Astrocyte of the cerebellum (primary cell): ENCODE measurements around the gene PREX1.

Experiments used
- DNase-seq: peaks from one replicate; pipeline ENCODE4 v3.0.0-alpha.2; 2011; ENCODE audit warnings: low read depth
- H3K4me3 ChIP-seq: 2 replicates; pipeline ENCODE4 v1.5.1; 2011; ENCODE audit warnings: mild to moderate bottlenecking, low read depth, low read length, moderate library complexity
- CTCF ChIP-seq: IDR thresholded peaks from 2 replicates; pipeline ENCODE4 v1.5.1; 2012; ENCODE audit warnings: low read length, low read depth, moderate library complexity, mild to moderate bottlenecking; ENCODE audit errors: missing control alignments
- in situ Hi-C: cut with HindIII; loops from 2 replicates; pipeline ENCODE4 v1.10.0; 2017; ENCODE audit warnings: low sequenced_read_pairs

The PREX1 gene

DNA sequence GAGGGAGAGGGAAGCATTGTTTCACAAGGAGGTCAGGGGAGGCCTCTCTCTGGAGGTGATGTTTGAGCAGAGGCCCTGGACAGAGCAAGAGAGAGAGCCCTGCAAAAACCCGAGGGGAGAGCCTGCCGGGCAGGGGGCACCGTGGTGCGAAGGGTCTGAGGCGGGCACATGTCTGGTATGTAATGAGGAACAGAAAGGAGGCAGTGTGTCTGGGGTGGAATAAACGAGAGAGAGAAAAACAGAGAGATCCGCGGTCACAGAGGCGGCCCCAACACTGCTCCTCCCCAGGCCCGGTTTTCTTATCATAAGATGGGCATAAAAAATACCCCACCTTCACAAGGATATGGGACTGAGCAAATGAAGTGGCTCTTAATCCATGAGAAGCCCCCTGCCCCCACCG is 119.2 kb downstream of the PREX1 start:
- in situ Hi-C loops = no loop called here

DNA sequence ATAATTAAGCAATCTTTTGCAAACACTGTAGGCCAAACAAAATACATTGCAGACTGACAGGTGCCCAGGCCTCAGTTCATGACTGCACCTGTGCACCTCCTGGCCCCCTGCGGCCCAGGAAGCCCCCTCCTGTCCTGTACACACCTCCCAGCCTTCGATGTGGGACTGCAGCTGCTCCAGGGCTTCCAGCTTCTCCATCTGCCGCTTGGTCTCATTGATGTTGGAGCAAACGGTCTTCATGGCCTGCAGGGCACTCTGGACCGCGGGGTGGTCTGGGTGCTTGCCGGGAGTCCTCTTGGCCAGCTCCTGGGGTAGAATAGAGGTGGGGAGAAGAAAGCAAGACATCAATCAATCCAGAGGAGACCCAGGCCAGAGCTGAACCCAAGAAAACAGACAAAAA is 119.7 kb downstream of the PREX1 start:
- in situ Hi-C loops = no loop called here
- no peak overlapping the region for H3K4me3 ChIP-seq
- no peak for DNase-seq
- no peak for TF ChIP-seq CTCF

More for the DNA sequence above, 119.2 kb downstream of the PREX1 start:
- DNase-seq = no peak
- no peak for TF ChIP-seq CTCF
- H3K4me3 ChIP-seq = no peak overlapping the region

GRCh38 chr20:48706710-48707365 is 121.0 kb downstream of the PREX1 start:
- H3K4me3 ChIP-seq = no peak overlapping the region
- in situ Hi-C loops = no loop called here
- no peak for TF ChIP-seq CTCF
- no peak for DNase-seq

DNA sequence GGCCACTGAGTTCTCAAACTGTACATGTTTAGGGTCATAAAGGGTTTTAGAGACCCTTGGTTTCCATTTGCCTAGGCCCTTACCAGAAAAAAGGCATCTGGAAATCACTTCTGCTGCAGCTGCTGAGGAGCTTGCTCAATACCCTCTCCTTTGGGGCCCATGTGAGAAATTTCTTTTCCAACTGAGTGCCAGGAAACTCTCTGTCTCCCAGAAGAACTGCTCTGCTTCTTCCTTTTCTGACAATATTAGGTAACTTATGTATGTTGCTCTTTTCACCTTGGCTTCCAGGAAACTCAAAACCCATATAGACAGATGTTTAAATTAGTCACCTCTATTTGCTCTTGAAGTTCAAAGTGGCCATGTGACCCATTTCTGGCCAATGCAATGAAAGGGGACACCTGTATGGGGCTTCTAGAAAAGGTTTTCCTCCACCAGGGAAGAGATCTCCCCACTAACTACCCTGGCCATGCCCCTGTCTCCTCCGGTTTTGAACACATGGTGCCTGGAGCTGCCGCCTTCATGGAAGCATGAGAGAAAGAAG is 121.6 kb downstream of the PREX1 start:
- no peak overlapping the region for H3K4me3 ChIP-seq
- TF ChIP-seq CTCF = no peak
- no peak for DNase-seq
- in situ Hi-C loops = no loop called here

DNA sequence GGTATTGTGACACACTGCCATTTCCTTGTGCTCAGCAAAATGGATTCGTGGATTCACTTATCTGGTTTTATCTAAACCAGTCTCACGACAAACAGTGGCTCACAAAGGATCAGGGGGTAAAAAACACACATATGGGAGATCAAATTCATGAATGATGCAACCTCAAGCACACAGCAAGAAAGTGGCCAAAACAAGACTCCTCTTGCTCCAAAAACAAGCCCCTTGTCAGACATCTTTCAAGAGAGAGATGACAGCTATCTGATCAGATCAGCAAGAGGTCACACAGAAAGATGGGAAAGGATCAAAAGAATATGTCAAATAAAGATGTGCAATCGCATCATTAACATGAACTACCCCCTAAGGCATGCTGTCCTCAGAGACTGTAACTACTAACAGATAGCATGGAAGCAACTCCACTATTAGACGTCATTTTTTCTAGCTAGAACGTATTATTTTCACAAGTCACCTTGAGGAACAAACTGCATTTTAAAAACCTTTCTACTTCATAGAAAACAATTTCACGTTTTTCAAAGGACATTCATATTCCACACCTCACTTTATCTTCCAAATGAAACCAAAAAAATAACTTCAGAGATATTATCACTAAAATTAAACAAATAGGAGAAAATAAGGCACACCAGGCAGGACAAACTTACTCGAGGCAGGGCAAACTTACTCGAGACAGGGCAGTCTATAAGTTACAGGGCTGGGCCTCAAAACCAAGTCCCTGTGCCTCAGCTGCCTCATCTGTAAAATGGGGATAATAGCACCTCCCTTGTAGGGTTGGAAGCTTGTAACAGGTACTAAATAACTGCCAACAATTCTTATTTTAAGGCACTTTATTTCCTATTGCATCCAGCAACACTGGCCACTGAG is 122.3 kb downstream of the PREX1 start:
- no peak for TF ChIP-seq CTCF
- in situ Hi-C loops = no loop called here
- DNase-seq = no peak
- H3K4me3 ChIP-seq = no peak overlapping the region

DNA sequence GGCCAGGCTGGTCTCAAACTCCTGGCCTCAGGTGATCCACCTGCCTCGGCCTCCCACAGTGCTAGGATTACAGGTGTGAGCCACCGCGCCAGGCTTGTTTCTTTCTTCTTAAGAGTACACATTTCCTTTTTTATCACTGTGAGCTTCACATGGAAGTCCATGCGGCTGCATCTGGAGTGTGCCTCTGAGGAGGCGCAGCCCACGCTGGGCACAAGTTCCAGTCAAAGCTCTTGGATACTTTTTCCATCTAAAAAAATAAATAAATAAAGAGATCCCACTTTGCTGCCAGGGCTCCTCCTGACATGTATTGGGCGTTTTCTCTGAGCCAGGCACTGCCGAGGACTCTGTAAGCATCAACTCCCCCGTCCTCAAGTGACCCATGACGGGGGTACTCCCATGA is 123.0 kb downstream of the PREX1 start:
- in situ Hi-C loops = no loop called here
- DNase-seq = no peak
- H3K4me3 ChIP-seq = no peak overlapping the region
- TF ChIP-seq CTCF = no peak
